HG02943 (cell line): ENCODE results near the gene PRSS33.

ENCODE experiments used
- ATAC-seq: cut with Tn5 transposase; IDR thresholded peaks from one replicate; pipeline ENCODE4 v1.9.1; 2021; ENCODE audit warnings: mild to moderate bottlenecking, low read depth, moderate library complexity; ENCODE audit not compliant: unreplicated experiment

Gene PRSS33

GRCh38 chr16:2745116-2745890, 42.1 kb downstream of the PRSS33 start:
- ATAC-seq: no peak

- no peak for ATAC-seq
These were observed 42.6 kb downstream of the PRSS33 start for GRCh38 chr16:2744711-2745110.

- ATAC-seq: no peak
These were observed 44.2 kb downstream of the PRSS33 start for GRCh38 chr16:2743007-2743810.

- no peak for ATAC-seq
These were observed 44.9 kb downstream of the PRSS33 start for GRCh38 chr16:2742323-2743006.

GRCh38 chr16:2741168-2741567, 46.2 kb downstream of the PRSS33 start:
- no peak for ATAC-seq

- no peak for ATAC-seq
These were observed 46.9 kb downstream of the PRSS33 start for GRCh38 chr16:2740476-2740875.

GRCh38 chr16:2739625-2740430, 47.5 kb downstream of the PRSS33 start:
- ATAC-seq: no peak

- no peak for ATAC-seq
These were observed 48.7 kb downstream of the PRSS33 start for GRCh38 chr16:2738615-2739014.

- ATAC-seq: no peak
These were observed 49.4 kb downstream of the PRSS33 start for GRCh38 chr16:2737895-2738418.

GRCh38 chr16:2737238-2737605, 50.1 kb downstream of the PRSS33 start:
- no peak for ATAC-seq

GRCh38 chr16:2736476-2737237, 50.7 kb downstream of the PRSS33 start:
- no peak for ATAC-seq

GRCh38 chr16:2734844-2735515, 52.4 kb downstream of the PRSS33 start:
- no peak for ATAC-seq
